Stromal cell of bone marrow (primary cell): ENCODE results near the gene UBE2C.

ENCODE experiments used
- DNase-seq: peaks from one replicate; pipeline ENCODE4 v3.0.0-alpha.2; 2012; ENCODE audit warnings: low read depth

The UBE2C gene

GRCh38 chr20:45859916-45860315, 47.5 kb downstream of the UBE2C start:
- DNase-seq: no peak

- no peak for DNase-seq
Observed at GRCh38 chr20:45860560-45861220, 48.2 kb downstream of the UBE2C start.

GRCh38 chr20:45861221-45862075, 49.0 kb downstream of the UBE2C start:
- DNase-seq: no peak

GRCh38 chr20:45863543-45864470, 51.4 kb downstream of the UBE2C start:
- no peak for DNase-seq

GRCh38 chr20:45866454-45866853, 54.0 kb downstream of the UBE2C start:
- DNase-seq: no peak
